ENCODE data around the gene DOK6. TPM values are rescaled to one million over a fixed set of nuclear protein-coding genes. Genes with fewer than 3 reads are reported as not detected.

Gene DOK6
- total RNA-seq, 4 donors from 2014 or later = 0.13 to 0.17 TPM; not detected in 2

DNA sequence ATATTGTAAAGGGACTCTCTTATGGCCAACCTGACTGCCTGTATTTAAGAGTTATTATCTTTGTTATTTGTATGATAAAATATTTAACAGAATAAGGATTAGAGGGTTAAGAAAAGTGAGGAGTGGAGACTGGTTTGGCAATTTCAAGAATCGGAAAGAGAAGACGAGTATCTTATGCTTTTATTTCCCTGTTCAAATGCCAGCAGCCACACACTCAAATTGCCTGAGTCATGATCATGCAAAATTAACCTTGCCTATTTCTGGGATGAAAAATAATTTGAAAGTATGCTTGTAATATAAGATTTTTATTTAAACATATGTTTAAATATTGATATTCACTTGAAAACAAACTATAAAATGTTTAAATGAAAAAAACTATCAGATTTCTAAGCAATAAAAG, 358.4 kb downstream of the DOK6 start:
- DNase-seq (no peak), ATAC-seq (no peak)
- TF ChIP-seq POLR2A (IDR thresholded peaks at IDR 0.05) (no peak), CTCF (IDR thresholded peaks at IDR 0.05 in 4 of 5, conservative IDR thresholded peaks at IDR 0.05 in 1 of 5) (no peak)
- in situ Hi-C loops (cut with MboI; ENCODE audit: low sequenced_read_pairs in 4 of 4) (no loop called here), intact Hi-C loops (cut with DNase I; ENCODE audit: low total_unique reads) (no loop called here)
- Histone ChIP-seq H3K27ac (no peak overlapping the region), H3K36me3 (no peaks in the 10 kb centered on the region), H3K9me3 (no peaks in the 10 kb centered on the region), H3K4me3 (no peak overlapping the region), H3K27me3 (no peaks in the 10 kb centered on the region), H3K4me1 (no peaks in the 10 kb centered on the region)

- in situ Hi-C loops (cut with MboI; ENCODE audit: low sequenced_read_pairs in 4 of 4) = no loop called here
- intact Hi-C loops (cut with DNase I; ENCODE audit: low total_unique reads) = no loop called here
- TF ChIP-seq CTCF (IDR thresholded peaks at IDR 0.05 in 4 of 5, conservative IDR thresholded peaks at IDR 0.05 in 1 of 5) = no peak
- no peak for TF ChIP-seq POLR2A (IDR thresholded peaks at IDR 0.05)
- Histone ChIP-seq H3K4me1 (no peaks in the 10 kb centered on the region), H3K27me3 (no peaks in the 10 kb centered on the region), H3K4me3 (no peak overlapping the region), H3K27ac (no peak overlapping the region), H3K36me3 (no peaks in the 10 kb centered on the region), H3K9me3 (no peaks in the 10 kb centered on the region)
- DNase-seq (no peak), ATAC-seq (no peak)
Measured at GRCh38 chr18:69763002-69763401, 362.3 kb downstream of the DOK6 start.

- H3K4me3 ChIP-seq = no peak overlapping the region
- H3K9me3 ChIP-seq = no peaks in the 10 kb centered on the region
- H3K36me3 ChIP-seq = no peaks in the 10 kb centered on the region
- ATAC-seq (no peak), DNase-seq (no peak)
- in situ Hi-C loops (cut with MboI; ENCODE audit: low sequenced_read_pairs in 4 of 4) (no loop called here), intact Hi-C loops (cut with DNase I; ENCODE audit: low total_unique reads) (no loop called here)
- no peak for TF ChIP-seq CTCF (IDR thresholded peaks at IDR 0.05 in 4 of 5, conservative IDR thresholded peaks at IDR 0.05 in 1 of 5)
- no peak for TF ChIP-seq POLR2A (IDR thresholded peaks at IDR 0.05)
- no peak overlapping the region for H3K27ac ChIP-seq
- H3K4me1 ChIP-seq = no peaks in the 10 kb centered on the region
- no peaks in the 10 kb centered on the region for H3K27me3 ChIP-seq
Measured at GRCh38 chr18:69763821-69764220, 363.1 kb downstream of the DOK6 start.

GRCh38 chr18:69770238-69770637, 369.6 kb downstream of the DOK6 start:
- ATAC-seq (no peak), DNase-seq (no peak)
- Histone ChIP-seq H3K27me3 (no peaks in the 10 kb centered on the region), H3K4me1 (no peaks in the 10 kb centered on the region), H3K27ac (no peak overlapping the region), H3K36me3 (no peaks in the 10 kb centered on the region), H3K4me3 (no peak overlapping the region), H3K9me3 (no peaks in the 10 kb centered on the region)
- in situ Hi-C loops (cut with MboI; ENCODE audit: low sequenced_read_pairs in 4 of 4) = no loop called here
- TF ChIP-seq POLR2A (IDR thresholded peaks at IDR 0.05) = no peak
- no peak for TF ChIP-seq CTCF (IDR thresholded peaks at IDR 0.05 in 4 of 5, conservative IDR thresholded peaks at IDR 0.05 in 1 of 5)
- intact Hi-C loops (cut with DNase I; ENCODE audit: low total_unique reads) = no loop called here

DNA sequence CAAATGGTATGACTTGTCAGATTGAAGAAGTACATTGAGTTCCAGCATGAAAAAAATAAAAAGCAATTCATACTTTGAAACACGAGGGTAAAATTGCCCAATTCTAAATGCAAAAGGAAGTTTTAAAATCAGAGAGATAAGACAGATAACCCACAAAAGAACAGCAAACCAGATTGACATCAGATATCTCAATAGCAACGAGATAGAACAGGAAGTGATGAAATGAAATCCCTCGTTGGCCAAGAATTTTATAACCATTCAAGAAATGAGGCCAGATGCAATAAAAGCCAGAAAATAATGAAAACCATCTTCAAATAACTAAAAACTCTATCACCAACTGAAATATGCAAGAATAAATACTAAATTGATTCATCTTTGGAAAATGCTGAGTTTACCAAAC, 374.1 kb downstream of the DOK6 start:
- no peaks in the 10 kb centered on the region for H3K9me3 ChIP-seq
- H3K27me3 ChIP-seq = no peaks in the 10 kb centered on the region
- no peaks in the 10 kb centered on the region for H3K4me1 ChIP-seq
- H3K4me3 ChIP-seq = no peak overlapping the region
- in situ Hi-C loops (cut with MboI; ENCODE audit: low sequenced_read_pairs in 4 of 4) (no loop called here), intact Hi-C loops (cut with DNase I; ENCODE audit: low total_unique reads) (no loop called here)
- TF ChIP-seq POLR2A (IDR thresholded peaks at IDR 0.05) = no peak
- no peak for TF ChIP-seq CTCF (IDR thresholded peaks at IDR 0.05 in 4 of 5, conservative IDR thresholded peaks at IDR 0.05 in 1 of 5)
- no peak overlapping the region for H3K27ac ChIP-seq
- DNase-seq (no peak), ATAC-seq (no peak)
- no peaks in the 10 kb centered on the region for H3K36me3 ChIP-seq
